Tibial nerve (tissue), 4 donors: ENCODE data around the gene EFEMP2.

ENCODE experiments used
- EP300 ChIP-seq, 2 donors: sonication (generic); formaldehyde crosslinking; IDR thresholded peaks; one replicate each; pipeline ENCODE4 v1.6.1; 2017; ENCODE audit warnings: antibody characterized with exemption in 2 of 2, mild to moderate bottlenecking in 1 of 2
- POLR2A ChIP-seq, 2 donors: fragments of 450-650 bp; IDR thresholded peaks; one replicate each; pipeline ENCODE4 v1.6.1; 2017; ENCODE audit warnings: antibody characterized with exemption in 2 of 2, mild to moderate bottlenecking in 2 of 2, moderate library complexity in 2 of 2
- TF ChIP-seq, protein P1 (sequence below), 5 experiments: fragments of 200-600 bp in 3 of 5; fragments of 450-650 bp in 2 of 5; sonication (generic) in 3 of 5; IDR thresholded peaks; one replicate each; pipeline ENCODE4 v1.5.1; 2016 to 2019; ENCODE audit warnings: antibody characterized with exemption in 5 of 5, mild to moderate bottlenecking in 3 of 5, moderate library complexity in 2 of 5

DNA sequence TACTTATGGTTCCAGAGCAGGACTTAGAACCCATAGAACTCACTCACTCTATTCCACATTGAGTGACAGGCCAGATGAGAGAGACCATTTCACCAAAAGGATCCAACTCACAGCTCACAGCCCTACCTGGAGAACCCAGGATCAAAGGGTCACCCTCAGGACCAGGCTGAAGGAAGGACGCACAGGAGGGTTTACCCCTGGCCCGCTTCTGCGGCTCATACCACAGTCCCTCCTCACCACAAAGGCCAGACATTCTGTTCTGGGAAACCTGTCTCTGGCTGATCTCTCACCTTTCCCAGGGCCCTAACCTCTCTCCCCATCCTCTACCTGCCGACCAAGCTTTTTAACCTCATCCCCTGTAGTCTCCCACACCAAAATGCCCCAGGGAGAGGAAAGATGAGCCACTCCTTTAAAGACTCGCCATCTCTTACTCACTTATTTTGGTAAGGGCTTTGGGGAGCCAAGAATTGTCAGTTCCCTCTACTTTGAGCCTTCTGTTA is 22.9 kb upstream of the EFEMP2 start:
- TF ChIP-seq POLR2A (IDR thresholded peaks at IDR 0.05) (no peak), EP300 (IDR thresholded peaks at IDR 0.05) (no peak)
- TF ChIP-seq, protein P1, sequence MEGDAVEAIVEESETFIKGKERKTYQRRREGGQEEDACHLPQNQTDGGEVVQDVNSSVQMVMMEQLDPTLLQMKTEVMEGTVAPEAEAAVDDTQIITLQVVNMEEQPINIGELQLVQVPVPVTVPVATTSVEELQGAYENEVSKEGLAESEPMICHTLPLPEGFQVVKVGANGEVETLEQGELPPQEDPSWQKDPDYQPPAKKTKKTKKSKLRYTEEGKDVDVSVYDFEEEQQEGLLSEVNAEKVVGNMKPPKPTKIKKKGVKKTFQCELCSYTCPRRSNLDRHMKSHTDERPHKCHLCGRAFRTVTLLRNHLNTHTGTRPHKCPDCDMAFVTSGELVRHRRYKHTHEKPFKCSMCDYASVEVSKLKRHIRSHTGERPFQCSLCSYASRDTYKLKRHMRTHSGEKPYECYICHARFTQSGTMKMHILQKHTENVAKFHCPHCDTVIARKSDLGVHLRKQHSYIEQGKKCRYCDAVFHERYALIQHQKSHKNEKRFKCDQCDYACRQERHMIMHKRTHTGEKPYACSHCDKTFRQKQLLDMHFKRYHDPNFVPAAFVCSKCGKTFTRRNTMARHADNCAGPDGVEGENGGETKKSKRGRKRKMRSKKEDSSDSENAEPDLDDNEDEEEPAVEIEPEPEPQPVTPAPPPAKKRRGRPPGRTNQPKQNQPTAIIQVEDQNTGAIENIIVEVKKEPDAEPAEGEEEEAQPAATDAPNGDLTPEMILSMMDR (IDR thresholded peaks at IDR 0.05): no peak
